Measurements from ENCODE around the gene RPS3. TPM values are rescaled to one million over a fixed set of nuclear protein-coding genes. Genes with fewer than 3 reads are reported as not detected.

Gene RPS3
- total and polyA plus RNA-seq, 2 of the 13 experiments (the other 11 are each of a cell fraction or from before 2014, with no cell fraction given) = 2,143 to 3,616 TPM

DNA sequence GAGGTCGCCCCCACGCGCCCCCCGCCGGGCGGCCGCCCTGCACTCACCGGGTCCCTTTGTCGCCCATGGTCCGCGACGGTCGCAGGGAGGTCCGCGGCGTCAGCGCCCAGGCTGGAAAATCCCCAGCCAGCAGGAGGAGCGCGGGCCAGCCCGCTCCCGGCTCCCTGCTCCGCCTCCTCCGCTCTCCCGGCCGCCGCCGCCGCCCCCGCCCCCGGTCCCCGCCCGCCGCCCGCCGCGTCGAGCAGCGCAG, 47.9 kb upstream of the RPS3 start, which contains the start of gene ARRB1 (continued):
- TF ChIP-seq, protein P1, sequence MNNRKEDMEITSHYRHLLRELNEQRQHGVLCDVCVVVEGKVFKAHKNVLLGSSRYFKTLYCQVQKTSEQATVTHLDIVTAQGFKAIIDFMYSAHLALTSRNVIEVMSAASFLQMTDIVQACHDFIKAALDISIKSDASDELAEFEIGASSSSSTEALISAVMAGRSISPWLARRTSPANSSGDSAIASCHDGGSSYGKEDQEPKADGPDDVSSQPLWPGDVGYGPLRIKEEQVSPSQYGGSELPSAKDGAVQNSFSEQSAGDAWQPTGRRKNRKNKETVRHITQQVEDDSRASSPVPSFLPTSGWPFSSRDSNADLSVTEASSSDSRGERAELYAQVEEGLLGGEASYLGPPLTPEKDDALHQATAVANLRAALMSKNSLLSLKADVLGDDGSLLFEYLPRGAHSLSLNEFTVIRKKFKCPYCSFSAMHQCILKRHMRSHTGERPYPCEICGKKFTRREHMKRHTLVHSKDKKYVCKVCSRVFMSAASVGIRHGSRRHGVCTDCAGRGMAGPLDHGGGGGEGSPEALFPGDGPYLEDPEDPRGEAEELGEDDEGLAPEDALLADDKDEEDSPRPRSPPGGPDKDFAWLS (CRISPR knock-in tag; IDR thresholded peaks at IDR 0.05; ENCODE audit: borderline replicate concordance) = no peak
- peak; percentile 76 for TF ChIP-seq ZNF777 (CRISPR knock-in tag; IDR thresholded peaks at IDR 0.05)
- TF ChIP-seq ZNF30 (CRISPR knock-in tag; IDR thresholded peaks at IDR 0.05) = no peak
- no peak for TF ChIP-seq DMAP1 (CRISPR knock-in tag; IDR thresholded peaks at IDR 0.05)
- peak in 1 of 2 experiments; percentile 28; a peak in 1 of 4 replicates for TF ChIP-seq EP300 (IDR thresholded peaks at IDR 0.05; ENCODE audit: low read depth in 2 of 2, low read length in 2 of 2)
- no peak for TF ChIP-seq EP300 (CRISPR knock-in tag; IDR thresholded peaks at IDR 0.05; ENCODE audit: borderline replicate concordance)
- TF ChIP-seq ZNF839 (CRISPR knock-in tag; IDR thresholded peaks at IDR 0.05; ENCODE audit: borderline replicate concordance) = no peak
- no peak for TF ChIP-seq ZNF709 (CRISPR knock-in tag; IDR thresholded peaks at IDR 0.05)
- TF ChIP-seq TCF7 (IDR thresholded peaks at IDR 0.05; ENCODE audit: low read depth) = no peak
- TF ChIP-seq ZNF598 (CRISPR knock-in tag; IDR thresholded peaks at IDR 0.05; ENCODE audit: borderline replicate concordance) = no peak
- peak; percentile 44 for TF ChIP-seq ASH2L (IDR thresholded peaks at IDR 0.05; ENCODE audit: insufficient read length, low read depth, low read length)
- no peak for TF ChIP-seq HNF4G (IDR thresholded peaks at IDR 0.05; ENCODE audit: borderline replicate concordance, low read depth, low read length)
- TF ChIP-seq HNF4G (CRISPR knock-in tag; IDR thresholded peaks at IDR 0.05; ENCODE audit: borderline replicate concordance, low read depth) = no peak
- TF ChIP-seq U2AF1 (optimal IDR thresholded peaks at IDR 0.05; ENCODE audit: low read depth, low read length) = no peak
- TF ChIP-seq ISL2 (CRISPR knock-in tag; IDR thresholded peaks at IDR 0.05) = 0 out of 2 replicates have a peak, but pooled peaks have one; percentile 39
- 0 out of 2 replicates have a peak, but pooled peaks have one; percentile 6 for TF ChIP-seq ZNF34 (CRISPR knock-in tag; IDR thresholded peaks at IDR 0.05; ENCODE audit: borderline replicate concordance)
- peak; percentile 35; the same call in 1 of the 2 replicates for TF ChIP-seq PATZ1 (CRISPR knock-in tag; IDR thresholded peaks at IDR 0.05)
- no peak for TF ChIP-seq EZH2 (conservative IDR thresholded peaks at IDR 0.05; ENCODE audit: low read depth, low read length)
- no peak for TF ChIP-seq ETV6 (CRISPR knock-in tag; conservative IDR thresholded peaks at IDR 0.05)
- TF ChIP-seq DPF2 (CRISPR knock-in tag; IDR thresholded peaks at IDR 0.05; ENCODE audit: borderline replicate concordance, low read depth) = 0 out of 2 replicates have a peak, but pooled peaks have one; percentile 1
- no peak for TF ChIP-seq NCOA5 (CRISPR knock-in tag; IDR thresholded peaks at IDR 0.05)
- TF ChIP-seq ZBTB1 (CRISPR knock-in tag; IDR thresholded peaks at IDR 0.05; ENCODE audit: borderline replicate concordance) = no peak
- no peak for TF ChIP-seq ZNF160 (CRISPR knock-in tag; IDR thresholded peaks at IDR 0.05)
- TF ChIP-seq, protein P2, sequence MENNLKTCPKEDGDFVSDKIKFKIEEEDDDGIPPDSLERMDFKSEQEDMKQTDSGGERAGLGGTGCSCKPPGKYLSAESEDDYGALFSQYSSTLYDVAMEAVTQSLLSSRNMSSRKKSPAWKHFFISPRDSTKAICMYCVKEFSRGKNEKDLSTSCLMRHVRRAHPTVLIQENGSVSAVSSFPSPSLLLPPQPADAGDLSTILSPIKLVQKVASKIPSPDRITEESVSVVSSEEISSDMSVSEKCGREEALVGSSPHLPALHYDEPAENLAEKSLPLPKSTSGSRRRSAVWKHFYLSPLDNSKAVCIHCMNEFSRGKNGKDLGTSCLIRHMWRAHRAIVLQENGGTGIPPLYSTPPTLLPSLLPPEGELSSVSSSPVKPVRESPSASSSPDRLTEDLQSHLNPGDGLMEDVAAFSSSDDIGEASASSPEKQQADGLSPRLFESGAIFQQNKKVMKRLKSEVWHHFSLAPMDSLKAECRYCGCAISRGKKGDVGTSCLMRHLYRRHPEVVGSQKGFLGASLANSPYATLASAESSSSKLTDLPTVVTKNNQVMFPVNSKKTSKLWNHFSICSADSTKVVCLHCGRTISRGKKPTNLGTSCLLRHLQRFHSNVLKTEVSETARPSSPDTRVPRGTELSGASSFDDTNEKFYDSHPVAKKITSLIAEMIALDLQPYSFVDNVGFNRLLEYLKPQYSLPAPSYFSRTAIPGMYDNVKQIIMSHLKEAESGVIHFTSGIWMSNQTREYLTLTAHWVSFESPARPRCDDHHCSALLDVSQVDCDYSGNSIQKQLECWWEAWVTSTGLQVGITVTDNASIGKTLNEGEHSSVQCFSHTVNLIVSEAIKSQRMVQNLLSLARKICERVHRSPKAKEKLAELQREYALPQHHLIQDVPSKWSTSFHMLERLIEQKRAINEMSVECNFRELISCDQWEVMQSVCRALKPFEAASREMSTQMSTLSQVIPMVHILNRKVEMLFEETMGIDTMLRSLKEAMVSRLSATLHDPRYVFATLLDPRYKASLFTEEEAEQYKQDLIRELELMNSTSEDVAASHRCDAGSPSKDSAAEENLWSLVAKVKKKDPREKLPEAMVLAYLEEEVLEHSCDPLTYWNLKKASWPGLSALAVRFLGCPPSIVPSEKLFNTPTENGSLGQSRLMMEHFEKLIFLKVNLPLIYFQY (CRISPR knock-in tag; IDR thresholded peaks at IDR 0.05; ENCODE audit: borderline replicate concordance) = no peak; the same call in 1 of the 2 replicates
- TF ChIP-seq ZNF343 (CRISPR knock-in tag; IDR thresholded peaks at IDR 0.05) = 0 out of 2 replicates have a peak, but pooled peaks have one; percentile 7
- TF ChIP-seq RBFOX2 (IDR thresholded peaks at IDR 0.05; ENCODE audit: low read depth, low read length) = peak; percentile 65; the same call in 1 of the 2 replicates

Measured in HepG2 (cell line).